KMS-11 (cell line): ENCODE results near the gene PHACTR1.

Source experiments
- H2AFZ ChIP-seq: fragments of 200-600 bp; sonication (generic); 2 replicates; pipeline ENCODE4 v1.6.1; 2016; ENCODE audit warnings: antibody characterized with exemption, mixed run types, low read depth
- H3K27ac ChIP-seq: fragments of 200-600 bp; sonication (generic); 2 replicates; pipeline ENCODE4 v1.6.1; 2016; ENCODE audit warnings: mild to moderate bottlenecking, mixed run types
- H3K27me3 ChIP-seq: fragments of 200-600 bp; sonication (generic); 2 replicates; pipeline ENCODE4 v1.6.1; 2017; ENCODE audit warnings: mild to moderate bottlenecking, low read depth, mixed run types, moderate library complexity; ENCODE audit not compliant: insufficient read depth
- H3K36me3 ChIP-seq: fragments of 200-600 bp; sonication (generic); 2 replicates; pipeline ENCODE4 v1.6.1; 2017; ENCODE audit warnings: mild to moderate bottlenecking, mixed run types; ENCODE audit not compliant: insufficient read depth
- H3K4me1 ChIP-seq: fragments of 200-600 bp; sonication (generic); 2 replicates; pipeline ENCODE4 v1.6.1; 2016; ENCODE audit warnings: mild to moderate bottlenecking, low read depth, mixed run types; ENCODE audit not compliant: poor library complexity, severe bottlenecking
- H3K4me2 ChIP-seq: fragments of 200-600 bp; sonication (generic); 2 replicates; pipeline ENCODE4 v1.7.0; 2016; ENCODE audit warnings: mild to moderate bottlenecking, mixed run types
- H3K4me3 ChIP-seq: fragments of 200-600 bp; sonication (generic); IDR thresholded peaks from 2 replicates; pipeline ENCODE4 v1.6.1; 2017; ENCODE audit warnings: low read depth, low read length, mixed read lengths; ENCODE audit not compliant: insufficient read depth
- H3K79me2 ChIP-seq: fragments of 200-600 bp; sonication (generic); 2 replicates; pipeline ENCODE4 v1.6.1; 2016; ENCODE audit warnings: low read depth, mixed run types; ENCODE audit not compliant: insufficient read depth
- H3K9ac ChIP-seq: fragments of 200-600 bp; sonication (generic); 2 replicates; pipeline ENCODE4 v1.6.1; 2016; ENCODE audit warnings: mild to moderate bottlenecking, mixed run types
- H4K20me1 ChIP-seq: fragments of 200-600 bp; sonication (generic); 2 replicates; pipeline ENCODE4 v1.6.1; 2016; ENCODE audit warnings: mild to moderate bottlenecking, mixed run types; ENCODE audit not compliant: insufficient read depth
- TF ChIP-seq, protein P1 (sequence below): fragments of 200-600 bp; sonication (generic); conservative IDR thresholded peaks from 2 replicates; pipeline ENCODE4 v1.6.1; 2017; ENCODE audit warnings: low read depth, mild to moderate bottlenecking, antibody characterized with exemption, low read length, moderate library complexity, mixed read lengths

PHACTR1 gene

DNA sequence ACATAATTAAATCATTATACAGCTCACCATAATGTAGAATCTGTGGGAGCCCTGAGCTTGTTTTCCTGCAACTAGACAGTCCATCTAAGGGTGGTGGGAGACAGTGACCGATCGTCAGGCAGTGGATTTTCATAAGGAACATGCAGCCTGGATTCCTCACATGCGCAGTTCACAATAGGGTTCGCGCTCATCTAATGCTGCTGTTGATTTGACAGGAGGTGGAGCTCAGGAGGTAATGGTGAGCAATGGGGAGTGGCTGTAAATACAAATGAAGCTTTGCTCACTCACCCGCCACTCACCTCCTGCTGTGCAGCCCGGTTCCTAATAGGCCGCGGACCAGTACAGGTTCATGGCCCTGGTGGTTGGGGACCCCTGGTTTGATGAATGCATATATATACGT, 470.3 kb downstream of the PHACTR1 start:
- H4K20me1 ChIP-seq, result no peaks in the 10 kb centered on the region
- H3K4me1 ChIP-seq, result no peaks in the 10 kb centered on the region
- H2AFZ ChIP-seq, result no peak overlapping the region
- no peak overlapping the region for H3K4me2 ChIP-seq
- TF ChIP-seq, protein P1, sequence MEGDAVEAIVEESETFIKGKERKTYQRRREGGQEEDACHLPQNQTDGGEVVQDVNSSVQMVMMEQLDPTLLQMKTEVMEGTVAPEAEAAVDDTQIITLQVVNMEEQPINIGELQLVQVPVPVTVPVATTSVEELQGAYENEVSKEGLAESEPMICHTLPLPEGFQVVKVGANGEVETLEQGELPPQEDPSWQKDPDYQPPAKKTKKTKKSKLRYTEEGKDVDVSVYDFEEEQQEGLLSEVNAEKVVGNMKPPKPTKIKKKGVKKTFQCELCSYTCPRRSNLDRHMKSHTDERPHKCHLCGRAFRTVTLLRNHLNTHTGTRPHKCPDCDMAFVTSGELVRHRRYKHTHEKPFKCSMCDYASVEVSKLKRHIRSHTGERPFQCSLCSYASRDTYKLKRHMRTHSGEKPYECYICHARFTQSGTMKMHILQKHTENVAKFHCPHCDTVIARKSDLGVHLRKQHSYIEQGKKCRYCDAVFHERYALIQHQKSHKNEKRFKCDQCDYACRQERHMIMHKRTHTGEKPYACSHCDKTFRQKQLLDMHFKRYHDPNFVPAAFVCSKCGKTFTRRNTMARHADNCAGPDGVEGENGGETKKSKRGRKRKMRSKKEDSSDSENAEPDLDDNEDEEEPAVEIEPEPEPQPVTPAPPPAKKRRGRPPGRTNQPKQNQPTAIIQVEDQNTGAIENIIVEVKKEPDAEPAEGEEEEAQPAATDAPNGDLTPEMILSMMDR, result no peak
- no peaks in the 10 kb centered on the region for H3K79me2 ChIP-seq
- no peak overlapping the region for H3K27ac ChIP-seq
- no peak overlapping the region for H3K4me3 ChIP-seq
- no peaks in the 10 kb centered on the region for H3K36me3 ChIP-seq
- H3K9ac ChIP-seq, result no peak overlapping the region
- no peaks in the 10 kb centered on the region for H3K27me3 ChIP-seq

DNA sequence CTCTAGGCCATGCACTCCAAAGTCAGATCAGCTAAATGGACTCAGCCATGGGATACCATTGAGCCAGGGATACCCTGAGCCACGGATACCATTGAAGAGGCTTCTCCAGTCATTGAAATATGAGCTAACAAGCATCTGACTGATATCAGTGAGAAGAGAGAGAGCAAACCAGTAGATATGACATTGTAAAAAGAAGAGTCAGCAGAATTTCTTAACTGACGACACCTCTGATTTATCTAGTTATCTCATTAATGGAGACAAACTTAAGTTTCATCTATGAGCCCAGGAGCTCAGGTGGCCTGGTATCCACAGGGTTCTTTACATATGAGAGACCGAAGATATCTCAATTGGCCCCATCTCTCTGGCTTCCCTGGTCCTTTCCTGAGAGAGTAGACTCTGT, 471.1 kb downstream of the PHACTR1 start:
- Histone ChIP-seq H3K4me3 (no peak overlapping the region), H4K20me1 (no peaks in the 10 kb centered on the region), H3K27ac (no peak overlapping the region), H3K27me3 (no peaks in the 10 kb centered on the region), H3K9ac (no peak overlapping the region), H3K79me2 (no peaks in the 10 kb centered on the region), H3K36me3 (no peaks in the 10 kb centered on the region), H2AFZ (no peak overlapping the region), H3K4me1 (no peaks in the 10 kb centered on the region), H3K4me2 (no peak overlapping the region)
- TF ChIP-seq, protein P1, result no peak

DNA sequence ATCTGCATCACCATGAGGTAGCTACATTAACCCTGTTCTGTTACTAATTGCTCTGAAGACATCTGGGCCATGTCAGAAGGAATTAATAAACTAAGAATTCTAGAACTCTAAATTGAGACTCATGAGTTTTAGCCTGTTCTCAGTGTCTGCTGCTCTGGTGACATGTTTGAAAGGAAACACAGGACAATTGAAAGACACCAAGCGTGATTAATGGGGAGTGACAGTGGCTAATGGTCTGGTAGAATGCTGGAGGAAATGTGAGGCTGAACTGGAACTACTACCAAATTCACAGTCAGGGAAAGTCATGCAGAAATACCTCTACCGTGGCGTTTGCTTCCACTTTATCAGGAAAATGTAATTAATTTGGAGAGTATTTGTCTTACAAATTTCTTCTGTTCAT, 471.7 kb downstream of the PHACTR1 start:
- no peak overlapping the region for H3K9ac ChIP-seq
- H3K4me3 ChIP-seq, result no peak overlapping the region
- H3K79me2 ChIP-seq, result no peaks in the 10 kb centered on the region
- TF ChIP-seq, protein P1, result no peak
- no peak overlapping the region for H2AFZ ChIP-seq
- no peaks in the 10 kb centered on the region for H4K20me1 ChIP-seq
- H3K27me3 ChIP-seq, result no peaks in the 10 kb centered on the region
- H3K4me2 ChIP-seq, result no peak overlapping the region
- H3K27ac ChIP-seq, result no peak overlapping the region
- H3K4me1 ChIP-seq, result no peaks in the 10 kb centered on the region
- no peaks in the 10 kb centered on the region for H3K36me3 ChIP-seq

DNA sequence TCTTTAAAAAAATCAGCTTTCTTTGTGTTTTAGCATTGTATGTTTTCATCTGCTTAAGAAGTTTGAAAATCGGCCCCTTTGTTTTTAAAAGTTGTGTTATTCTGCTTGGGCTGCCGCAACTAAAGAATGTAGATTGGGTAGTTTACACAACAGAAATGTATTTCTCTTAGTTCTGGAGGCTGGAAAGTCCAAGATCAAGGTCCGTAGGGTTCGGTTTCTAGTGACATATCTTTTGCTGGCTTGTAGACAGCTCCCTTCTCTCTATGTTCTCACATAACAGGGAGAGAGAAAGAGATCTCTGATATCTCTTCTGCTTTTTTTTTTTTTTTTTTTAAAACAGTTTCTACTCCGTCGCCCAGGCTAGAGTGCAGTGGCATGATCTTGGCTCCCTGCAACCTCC, 473.1 kb downstream of the PHACTR1 start:
- TF ChIP-seq, protein P1, result no peak
- Histone ChIP-seq H4K20me1 (no peaks in the 10 kb centered on the region), H3K4me3 (no peak overlapping the region), H3K79me2 (no peaks in the 10 kb centered on the region), H3K27me3 (no peaks in the 10 kb centered on the region), H3K4me1 (peaks cover 4% of the 10 kb centered on the region), H3K27ac (no peak overlapping the region), H3K9ac (no peak overlapping the region), H3K36me3 (no peaks in the 10 kb centered on the region), H3K4me2 (no peak overlapping the region), H2AFZ (no peak overlapping the region)
